ENCODE measurements around the gene TBC1D22A. TPM values are rescaled to one million over a fixed set of nuclear protein-coding genes. Genes with fewer than 3 reads are reported as not detected.

TBC1D22A gene
- total RNA-seq, 2 experiments from 2014 or later = 22.3 to 43.9 TPM

DNA sequence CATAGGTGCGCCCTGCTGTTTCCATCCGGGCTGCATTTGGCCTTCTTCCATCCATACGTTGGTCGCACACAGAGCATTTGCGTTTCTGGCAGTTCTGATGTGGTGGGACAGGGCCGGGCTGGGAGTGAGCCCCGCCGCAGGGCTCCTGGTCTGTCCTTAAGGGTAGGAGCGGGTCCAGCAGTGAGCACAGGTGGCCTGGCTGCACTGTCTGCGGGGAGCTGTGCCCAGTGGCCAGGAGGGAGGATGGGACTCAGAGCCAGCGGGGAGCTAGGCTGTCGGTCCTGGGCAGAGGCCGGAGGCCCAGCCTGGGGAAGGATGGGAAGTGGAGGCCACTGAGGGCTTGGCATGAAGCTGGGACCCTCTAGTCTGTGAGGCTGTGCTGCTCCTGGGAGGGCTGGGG, 385.1 kb downstream of the TBC1D22A start:
- H4K20me1 ChIP-seq (ENCODE audit: insufficient read depth, low read length) = no peaks in the 10 kb centered on the region
- no peak for DNase-seq (ENCODE audit: low spot score)
- no TSS peak for BruUV-seq (replicated peaks)
- no peaks in the 10 kb centered on the region for H3K36me3 ChIP-seq (ENCODE audit: insufficient read depth, low read length)
- H3K79me2 ChIP-seq (ENCODE audit: insufficient read depth, low read depth, low read length) = no peaks in the 10 kb centered on the region
- POLR2A ChIA-PET = no interaction called here
- CTCF ChIA-PET (ENCODE audit: unreplicated experiment) = no interaction called here
- H3K4me1 ChIP-seq (ENCODE audit: insufficient read depth, low read length, poor library complexity, severe bottlenecking) = no peaks in the 10 kb centered on the region
- no peaks in the 10 kb centered on the region for H3K9me3 ChIP-seq (ENCODE audit: low read length)
- no peak overlapping the region for H3K4me3 ChIP-seq (ENCODE audit: low read depth, low read length, poor library complexity, severe bottlenecking)
- no peak overlapping the region for H3K4me2 ChIP-seq (ENCODE audit: low read length)
- no peak overlapping the region for H3K27ac ChIP-seq (ENCODE audit: low read depth, low read length, poor library complexity, severe bottlenecking)
- intact Hi-C loops (cut with micrococcal nuclease; ENCODE audit: unreplicated experiment) = no loop called here
- TF ChIP-seq, protein P1, sequence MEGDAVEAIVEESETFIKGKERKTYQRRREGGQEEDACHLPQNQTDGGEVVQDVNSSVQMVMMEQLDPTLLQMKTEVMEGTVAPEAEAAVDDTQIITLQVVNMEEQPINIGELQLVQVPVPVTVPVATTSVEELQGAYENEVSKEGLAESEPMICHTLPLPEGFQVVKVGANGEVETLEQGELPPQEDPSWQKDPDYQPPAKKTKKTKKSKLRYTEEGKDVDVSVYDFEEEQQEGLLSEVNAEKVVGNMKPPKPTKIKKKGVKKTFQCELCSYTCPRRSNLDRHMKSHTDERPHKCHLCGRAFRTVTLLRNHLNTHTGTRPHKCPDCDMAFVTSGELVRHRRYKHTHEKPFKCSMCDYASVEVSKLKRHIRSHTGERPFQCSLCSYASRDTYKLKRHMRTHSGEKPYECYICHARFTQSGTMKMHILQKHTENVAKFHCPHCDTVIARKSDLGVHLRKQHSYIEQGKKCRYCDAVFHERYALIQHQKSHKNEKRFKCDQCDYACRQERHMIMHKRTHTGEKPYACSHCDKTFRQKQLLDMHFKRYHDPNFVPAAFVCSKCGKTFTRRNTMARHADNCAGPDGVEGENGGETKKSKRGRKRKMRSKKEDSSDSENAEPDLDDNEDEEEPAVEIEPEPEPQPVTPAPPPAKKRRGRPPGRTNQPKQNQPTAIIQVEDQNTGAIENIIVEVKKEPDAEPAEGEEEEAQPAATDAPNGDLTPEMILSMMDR (conservative IDR thresholded peaks at IDR 0.05; ENCODE audit: low read length) = no peak
- no peak for TF ChIP-seq EZH2phosphoT487 (IDR thresholded peaks at IDR 0.05; ENCODE audit: borderline replicate concordance, low read depth, low read length)
- H2AFZ ChIP-seq (ENCODE audit: low read length) = no peak overlapping the region
- no peaks in the 10 kb centered on the region for H3K9me2 ChIP-seq (ENCODE audit: insufficient read depth, low read length)

DNA sequence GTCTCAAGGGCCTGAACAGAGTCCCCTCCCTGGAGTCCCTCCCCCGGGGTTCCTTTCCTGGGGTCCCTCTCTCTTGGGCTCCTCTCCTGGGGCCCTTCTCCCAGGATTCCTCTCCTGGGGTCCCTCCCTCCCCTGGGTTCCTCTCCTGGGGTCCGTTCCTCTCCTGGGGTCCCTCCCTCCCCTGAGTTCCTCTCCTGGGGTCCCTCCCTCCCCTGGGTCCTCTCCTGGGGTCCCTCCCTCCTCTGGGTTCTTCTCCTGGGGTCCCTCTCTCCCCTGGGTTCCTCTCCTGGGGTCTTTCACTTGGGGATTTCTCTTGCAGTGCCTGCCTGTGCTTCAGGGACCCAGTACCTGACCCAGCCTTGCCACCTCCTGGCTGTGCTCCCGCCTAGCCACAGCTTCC, 386.1 kb downstream of the TBC1D22A start:
- TF ChIP-seq EZH2phosphoT487 (IDR thresholded peaks at IDR 0.05; ENCODE audit: borderline replicate concordance, low read depth, low read length) = no peak
- TF ChIP-seq, protein P1 (conservative IDR thresholded peaks at IDR 0.05; ENCODE audit: low read length) = no peak

DNA sequence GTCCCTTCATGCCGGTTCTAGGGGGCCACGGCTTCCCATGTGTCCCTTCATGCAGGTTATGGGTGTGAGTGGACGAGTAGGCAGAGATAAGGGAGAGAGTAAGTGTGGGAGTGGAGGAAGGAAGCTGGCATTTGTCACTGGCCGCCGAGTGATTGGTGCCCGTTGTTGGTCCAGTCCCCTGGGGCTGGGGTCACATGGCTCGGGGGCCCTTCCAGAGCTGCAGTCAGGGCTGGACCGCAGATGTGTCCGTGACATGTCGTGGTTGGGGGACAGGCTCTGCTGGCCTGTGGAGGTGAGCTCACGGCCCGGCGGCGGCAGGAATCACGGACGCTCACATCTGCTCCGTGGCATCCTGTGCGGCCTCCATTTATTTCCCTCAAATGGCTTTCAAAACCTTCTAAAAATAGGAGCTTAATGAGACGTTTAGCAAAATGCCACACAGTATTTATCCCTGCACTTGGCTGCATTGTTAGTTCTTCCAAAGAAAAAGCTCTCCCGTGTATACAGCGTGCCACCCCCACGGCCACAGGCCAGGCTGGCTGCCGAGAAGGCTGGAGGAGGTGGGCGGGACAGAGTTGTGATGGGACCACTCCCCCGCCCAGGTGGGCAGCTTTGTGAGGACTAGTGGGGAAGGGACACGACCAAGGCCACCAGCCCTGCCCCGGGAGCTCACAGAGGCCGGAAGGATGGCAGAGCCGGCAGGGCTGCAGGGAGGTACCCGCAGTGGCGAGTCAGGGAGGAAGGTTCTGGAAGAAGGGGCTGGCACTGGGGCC, 386.7 kb downstream of the TBC1D22A start:
- no peak for DNase-seq (ENCODE audit: low spot score)
- CTCF ChIA-PET (ENCODE audit: unreplicated experiment) = no interaction called here

More for the DNA sequence above, 386.1 kb downstream of the TBC1D22A start:
- Histone ChIP-seq H3K4me3 (ENCODE audit: low read depth, low read length, poor library complexity, severe bottlenecking) (no peak overlapping the region), H4K20me1 (ENCODE audit: insufficient read depth, low read length) (no peaks in the 10 kb centered on the region), H3K27ac (ENCODE audit: low read depth, low read length, poor library complexity, severe bottlenecking) (no peak overlapping the region), H3K4me2 (ENCODE audit: low read length) (no peak overlapping the region), H3K36me3 (ENCODE audit: insufficient read depth, low read length) (no peaks in the 10 kb centered on the region), H3K9me3 (ENCODE audit: low read length) (no peaks in the 10 kb centered on the region), H3K9me2 (ENCODE audit: insufficient read depth, low read length) (no peaks in the 10 kb centered on the region), H2AFZ (ENCODE audit: low read length) (no peak overlapping the region), H3K79me2 (ENCODE audit: insufficient read depth, low read depth, low read length) (no peaks in the 10 kb centered on the region), H3K4me1 (ENCODE audit: insufficient read depth, low read length, poor library complexity, severe bottlenecking) (no peaks in the 10 kb centered on the region)
- intact Hi-C loops (cut with micrococcal nuclease; ENCODE audit: unreplicated experiment) = no loop called here
- no TSS peak for BruUV-seq (replicated peaks)
- ChIA-PET POLR2A (no interaction called here), CTCF (ENCODE audit: unreplicated experiment) (no interaction called here)
- DNase-seq (ENCODE audit: low spot score) = no peak

More for the DNA sequence above, 386.7 kb downstream of the TBC1D22A start:
- POLR2A ChIA-PET = no interaction called here
- no peaks in the 10 kb centered on the region for H3K4me1 ChIP-seq (ENCODE audit: insufficient read depth, low read length, poor library complexity, severe bottlenecking)
- H3K36me3 ChIP-seq (ENCODE audit: insufficient read depth, low read length) = no peaks in the 10 kb centered on the region
- intact Hi-C loops (cut with micrococcal nuclease; ENCODE audit: unreplicated experiment) = no loop called here
- H3K27ac ChIP-seq (ENCODE audit: low read depth, low read length, poor library complexity, severe bottlenecking) = no peak overlapping the region
- H3K79me2 ChIP-seq (ENCODE audit: insufficient read depth, low read depth, low read length) = no peaks in the 10 kb centered on the region
- no peaks in the 10 kb centered on the region for H3K9me2 ChIP-seq (ENCODE audit: insufficient read depth, low read length)
- H2AFZ ChIP-seq (ENCODE audit: low read length) = no peak overlapping the region
- H3K4me3 ChIP-seq (ENCODE audit: low read depth, low read length, poor library complexity, severe bottlenecking) = no peak overlapping the region
- H4K20me1 ChIP-seq (ENCODE audit: insufficient read depth, low read length) = no peaks in the 10 kb centered on the region
- no peak overlapping the region for H3K4me2 ChIP-seq (ENCODE audit: low read length)
- H3K9me3 ChIP-seq (ENCODE audit: low read length) = no peaks in the 10 kb centered on the region
- TF ChIP-seq, protein P1 (conservative IDR thresholded peaks at IDR 0.05; ENCODE audit: low read length) = no peak
- no peak for TF ChIP-seq EZH2phosphoT487 (IDR thresholded peaks at IDR 0.05; ENCODE audit: borderline replicate concordance, low read depth, low read length)
- no TSS peak for BruUV-seq (replicated peaks)

Measured in OCI-LY7 (cell line).